Effector CD4-positive, alpha-beta T cell (primary cell): ENCODE results near the gene SRRM4.
"Not testable (repeated sequence)": the region's sequence is repeated elsewhere in the genome, so short reads cannot be mapped to it uniquely, and the experiment has no call there.

Experiments
- DNase-seq: peaks from one replicate; pipeline ENCODE4 v3.0.0-alpha.2; 2020

Gene SRRM4

DNA sequence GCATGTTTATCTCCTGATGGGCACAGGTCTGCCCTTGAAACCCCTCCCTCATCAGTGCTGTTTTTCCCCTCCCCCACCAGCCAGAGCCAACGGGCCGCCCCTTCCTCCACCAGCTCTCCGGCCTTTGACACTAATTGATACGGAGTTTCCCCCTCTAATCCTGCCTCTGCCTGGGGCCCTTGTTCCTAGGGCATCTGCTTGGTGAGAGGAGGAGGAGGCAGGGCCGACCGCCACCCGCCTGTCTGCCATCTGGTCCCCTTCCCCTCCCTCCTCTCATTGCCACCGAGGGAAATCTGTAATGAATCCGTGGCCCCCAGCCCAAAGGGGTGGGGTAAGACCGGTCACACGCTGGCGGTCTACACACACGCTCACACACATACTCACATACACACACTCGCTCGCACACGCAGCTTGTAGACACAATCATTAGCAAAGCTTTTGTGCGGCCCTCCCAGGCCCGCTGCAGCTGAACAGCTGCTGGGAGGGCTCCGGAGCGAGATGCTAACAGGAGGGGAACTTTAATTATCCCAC lies 27.4 kb downstream of the SRRM4 start:
- no peak for DNase-seq

DNA sequence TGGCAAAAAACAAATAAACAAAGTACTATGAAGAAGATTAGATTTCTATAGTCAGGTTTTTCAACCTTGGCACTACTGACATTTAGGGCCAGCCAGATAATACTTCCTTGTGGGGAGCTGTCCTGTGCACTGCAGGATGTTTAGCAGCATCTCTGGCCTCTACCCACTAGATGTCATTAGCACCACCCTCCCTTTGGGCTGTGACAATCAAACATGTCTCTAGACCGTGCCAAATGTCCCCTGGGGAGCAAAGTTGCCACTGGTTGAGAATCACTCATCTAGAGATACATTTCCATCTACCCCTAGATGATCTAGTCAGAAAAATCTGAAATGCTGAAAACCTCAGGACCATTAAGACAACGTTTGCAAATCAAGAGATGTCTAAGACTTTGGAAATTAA lies 29.9 kb downstream of the SRRM4 start:
- DNase-seq, result no peak

DNA sequence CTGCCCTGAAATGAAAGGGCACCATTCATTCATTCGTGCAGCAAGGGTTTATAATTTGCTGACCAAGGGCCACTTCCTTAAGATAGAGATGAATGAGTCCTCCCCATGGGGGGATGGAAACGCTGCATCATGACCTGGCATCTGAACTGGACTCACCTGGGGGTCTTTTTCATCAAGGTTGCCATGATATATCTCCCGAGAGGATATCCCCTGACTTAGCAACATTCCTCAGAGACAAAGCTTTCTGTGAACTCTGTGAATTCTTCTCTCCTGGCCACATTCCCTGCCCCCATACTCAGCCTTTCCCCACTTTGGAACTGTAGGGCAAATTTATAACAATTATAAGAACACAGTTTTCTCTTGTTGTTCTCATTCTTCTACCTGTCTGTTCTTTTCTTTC lies 30.8 kb downstream of the SRRM4 start:
- DNase-seq, result no peak

DNA sequence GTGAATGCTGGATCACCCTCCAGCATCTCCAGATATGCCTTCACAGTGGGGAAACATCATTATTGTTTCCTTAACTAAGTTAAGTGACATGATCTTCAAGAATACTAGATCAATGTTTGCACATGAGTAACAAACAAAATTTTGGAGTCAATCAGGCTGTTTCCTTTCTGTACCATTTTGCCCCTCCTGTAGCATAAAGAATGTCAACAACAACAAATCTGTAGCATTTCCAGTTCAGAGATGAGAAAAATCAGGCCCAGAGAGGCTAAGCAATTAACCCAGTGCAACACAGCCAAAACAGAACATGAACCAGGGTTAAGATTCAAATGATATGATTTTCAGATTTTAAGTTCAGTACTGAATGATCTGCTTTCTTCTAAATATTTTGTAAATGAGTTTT lies 31.7 kb downstream of the SRRM4 start:
- DNase-seq, result no peak

DNA sequence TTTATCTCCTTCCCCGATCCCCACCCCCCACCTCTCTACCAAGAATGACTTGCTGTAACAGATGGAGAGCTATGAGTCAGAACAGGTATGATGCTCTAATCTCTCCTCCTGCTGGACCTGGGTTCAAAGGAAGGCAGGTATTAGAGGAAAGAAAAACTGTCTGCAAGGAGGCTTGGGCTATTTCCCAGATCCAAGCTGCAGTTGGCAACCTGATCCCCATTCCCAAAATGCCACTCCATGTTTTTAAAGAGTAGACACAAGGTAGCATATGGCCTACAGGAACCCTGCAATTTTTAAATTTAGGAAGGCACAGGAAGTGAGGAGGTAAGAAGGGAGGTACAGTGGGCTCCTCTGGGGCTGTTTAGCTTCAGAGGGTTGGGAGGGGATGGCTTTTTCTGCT lies 33.0 kb downstream of the SRRM4 start:
- no peak for DNase-seq

DNA sequence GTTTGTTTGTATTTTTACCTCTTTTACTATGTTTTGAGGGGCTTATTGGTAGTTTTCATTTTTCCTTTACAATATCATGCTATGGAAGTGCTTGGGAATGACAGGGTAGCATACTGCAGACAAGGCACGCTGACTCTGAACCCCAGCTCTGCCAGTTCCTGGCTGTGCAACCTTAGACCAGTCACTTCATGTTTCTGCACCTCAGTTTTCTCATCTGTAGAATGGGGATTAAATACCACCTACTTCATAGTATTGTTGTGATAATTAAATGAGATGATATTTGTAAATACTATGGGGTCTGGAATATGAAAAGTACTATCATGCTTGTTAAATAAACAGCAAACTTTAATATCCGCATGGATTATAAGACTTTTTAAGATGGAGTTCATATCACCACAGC lies 35.4 kb downstream of the SRRM4 start:
- DNase-seq, result no peak

DNA sequence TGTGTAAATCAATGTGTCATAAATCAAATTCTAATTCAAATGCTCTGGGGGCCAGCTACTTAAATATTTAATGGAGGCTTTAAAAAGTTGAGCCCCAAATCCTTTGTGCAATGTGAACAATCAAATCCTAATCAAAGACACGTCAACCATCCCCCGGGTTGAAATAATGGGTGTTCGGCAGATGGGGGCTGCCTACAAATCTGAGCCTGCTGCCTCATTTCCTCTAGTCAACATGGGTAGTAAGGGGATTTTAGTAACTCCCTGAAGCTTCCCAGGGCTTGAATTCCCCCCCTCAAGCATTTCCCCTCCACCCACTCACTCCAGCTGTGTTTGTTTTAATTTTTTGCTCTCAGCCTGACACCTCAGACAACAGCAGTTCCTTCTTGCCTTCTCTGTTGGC lies 37.8 kb downstream of the SRRM4 start:
- DNase-seq, result no peak

DNA sequence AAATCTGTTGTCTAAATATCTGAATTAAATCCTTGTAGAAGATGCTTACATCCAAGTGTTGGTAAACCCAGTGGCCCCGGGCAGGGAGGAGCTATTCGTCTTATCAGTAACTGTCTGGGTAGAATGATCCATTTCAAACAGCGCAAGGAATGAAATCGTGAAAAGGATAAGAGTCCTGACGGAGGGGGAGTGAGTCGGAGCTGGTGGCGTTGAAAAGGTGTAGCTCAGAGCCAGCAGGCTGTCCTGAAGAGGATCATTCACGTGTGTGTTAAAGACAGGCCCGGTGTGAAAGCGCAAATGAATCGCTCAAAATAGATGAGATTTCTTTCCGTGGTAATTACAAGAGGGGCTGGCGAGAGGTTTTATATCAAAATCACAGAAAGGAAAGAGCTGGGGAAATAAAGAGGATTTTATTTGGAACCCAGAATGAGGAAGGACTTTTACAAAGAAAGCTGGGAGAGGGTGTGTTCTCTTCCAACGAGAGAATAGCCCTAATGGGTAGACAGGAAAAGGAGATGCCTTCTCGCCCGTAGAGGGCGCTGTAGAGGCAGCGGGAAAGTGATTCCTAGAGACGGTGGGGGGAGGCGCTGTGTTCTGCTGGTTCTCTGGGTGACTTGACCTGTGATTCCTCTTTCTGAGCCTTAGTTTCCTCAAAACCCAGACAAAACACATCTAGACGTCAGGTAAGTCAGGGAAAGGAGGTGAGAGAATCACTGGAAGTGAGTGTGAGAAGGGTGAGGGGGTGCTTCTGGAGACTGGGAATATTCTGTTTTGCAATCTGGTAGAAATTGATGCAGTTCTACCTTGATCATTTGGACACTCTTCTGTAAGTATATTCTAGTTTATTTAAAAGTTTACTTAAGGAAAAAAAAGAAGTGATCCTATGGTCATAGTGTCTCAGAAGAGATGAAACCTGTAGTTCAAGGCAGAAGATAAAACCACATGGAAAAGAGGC lies 39.3 kb downstream of the SRRM4 start:
- no peak for DNase-seq

DNA sequence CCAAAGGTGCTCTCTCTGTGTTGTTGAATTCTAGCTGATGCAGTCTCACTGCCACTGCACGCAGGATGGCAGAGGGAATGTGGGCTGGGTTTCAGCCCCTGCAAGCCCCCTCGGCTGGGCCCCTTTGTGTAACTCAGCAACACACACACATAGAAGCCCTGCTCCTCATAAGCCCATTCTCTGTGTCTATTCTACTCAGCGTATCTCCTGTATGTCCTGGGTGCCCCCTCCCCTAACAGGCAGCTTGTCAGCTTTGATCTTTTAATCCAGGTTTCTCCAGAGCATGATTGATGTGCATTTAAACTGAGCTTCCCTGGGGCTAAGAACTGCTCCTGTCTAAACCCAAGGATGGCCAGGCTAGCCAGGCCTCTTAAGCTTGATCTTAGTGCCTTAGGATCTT lies 43.0 kb downstream of the SRRM4 start:
- DNase-seq, result no peak

DNA sequence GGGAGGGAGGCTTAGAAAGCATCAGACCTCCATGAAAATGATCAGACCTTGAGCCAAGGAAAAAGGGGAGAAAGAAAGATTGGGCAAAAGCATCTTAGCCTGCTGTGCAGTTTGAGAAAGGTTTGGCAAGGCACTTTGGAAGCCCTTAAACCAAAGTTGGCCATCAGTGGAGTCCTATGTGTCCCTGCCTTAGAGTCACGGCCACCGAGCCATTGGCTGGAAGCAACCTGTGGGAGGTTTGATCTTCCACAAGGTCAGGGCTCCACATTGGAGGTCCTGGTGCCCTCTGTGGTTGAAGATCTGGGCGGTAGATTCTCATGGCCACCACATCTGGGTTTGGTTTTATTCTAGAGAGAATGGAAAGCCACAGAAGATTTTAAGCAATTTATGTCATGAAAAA lies 44.4 kb downstream of the SRRM4 start:
- DNase-seq, result no peak

DNA sequence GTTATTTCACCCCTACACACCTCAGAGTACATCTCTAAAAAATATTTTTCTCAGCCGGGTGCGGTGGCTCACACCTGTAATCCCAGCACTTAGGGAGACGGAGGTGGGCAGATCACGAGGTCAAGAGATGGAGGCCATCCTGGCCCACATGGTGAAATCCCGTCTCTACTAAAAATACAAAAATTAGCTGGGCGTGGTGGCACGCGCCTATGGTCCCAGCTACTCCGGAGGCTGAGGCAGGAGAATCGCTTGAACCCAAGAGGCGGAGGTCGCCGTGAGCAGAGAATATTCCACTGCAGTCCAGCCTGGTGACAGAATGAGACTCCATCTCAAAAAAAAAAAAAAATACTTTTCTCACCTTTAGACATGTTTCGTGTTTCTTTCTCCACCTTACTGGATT lies 52.0 kb downstream of the SRRM4 start:
- not testable (repeated sequence) for DNase-seq

DNA sequence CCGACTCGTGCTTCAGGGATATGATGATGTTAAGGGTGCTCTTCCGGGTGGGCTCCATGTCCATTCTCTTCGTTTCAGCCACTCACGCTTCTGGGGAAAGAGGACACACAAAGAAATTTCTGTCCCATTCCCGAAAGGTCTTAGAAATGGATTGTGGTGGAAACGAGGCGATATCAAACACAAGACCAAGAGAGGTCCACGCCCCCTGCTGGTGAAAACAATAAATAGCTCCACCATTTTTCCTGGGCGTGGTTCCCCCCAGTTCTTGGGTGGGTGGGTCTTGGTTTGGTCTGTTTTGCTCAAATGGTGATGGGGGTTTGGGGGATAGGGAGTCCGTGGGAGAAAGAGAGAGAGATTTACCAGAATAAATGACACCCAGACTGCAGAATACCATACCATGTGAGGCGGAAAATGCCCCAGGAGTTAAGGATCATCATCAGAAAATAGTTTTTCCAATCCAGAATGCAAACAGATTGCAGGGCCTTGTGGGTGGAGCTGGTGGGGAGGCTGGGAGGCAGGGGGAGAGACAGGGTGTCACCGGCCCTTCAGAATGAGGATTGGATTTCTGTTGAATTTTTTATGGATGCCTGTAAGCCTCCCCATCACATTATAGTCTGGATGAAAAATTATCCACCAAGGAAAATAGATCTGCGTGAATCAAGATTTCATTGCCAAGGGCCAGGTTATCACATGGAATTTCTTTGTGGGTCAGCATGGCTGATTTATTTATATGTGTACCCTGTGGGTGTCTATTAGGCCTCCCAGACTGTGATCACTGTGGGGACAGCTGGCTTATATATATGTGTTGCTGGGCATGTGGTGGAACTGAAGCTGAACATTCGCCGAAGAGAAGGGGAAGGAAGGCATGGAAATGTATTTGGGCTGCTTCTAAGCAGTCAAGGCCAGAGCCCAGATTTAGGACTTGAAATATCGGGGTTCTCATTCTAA lies 55.8 kb downstream of the SRRM4 start:
- no peak for DNase-seq

DNA sequence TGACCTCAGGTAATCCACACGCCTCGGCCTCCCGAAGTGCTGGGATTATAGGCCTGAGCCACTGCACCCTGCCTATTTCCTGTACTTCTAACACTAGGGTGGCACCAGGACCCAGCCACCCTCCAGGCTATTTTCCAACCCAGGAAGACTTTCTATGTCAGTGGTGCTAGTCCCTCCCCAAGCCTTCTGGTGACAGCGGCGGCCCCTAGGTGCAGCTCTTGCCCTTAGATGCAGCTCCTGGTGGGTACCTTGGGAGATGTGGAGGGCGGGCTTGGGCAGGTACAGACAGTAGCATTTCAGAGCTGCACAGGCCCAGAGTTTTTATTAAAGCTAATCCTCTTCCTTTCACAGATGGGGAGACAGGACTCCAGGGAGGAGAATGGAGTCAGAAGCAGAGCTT lies 62.8 kb downstream of the SRRM4 start:
- no peak for DNase-seq

DNA sequence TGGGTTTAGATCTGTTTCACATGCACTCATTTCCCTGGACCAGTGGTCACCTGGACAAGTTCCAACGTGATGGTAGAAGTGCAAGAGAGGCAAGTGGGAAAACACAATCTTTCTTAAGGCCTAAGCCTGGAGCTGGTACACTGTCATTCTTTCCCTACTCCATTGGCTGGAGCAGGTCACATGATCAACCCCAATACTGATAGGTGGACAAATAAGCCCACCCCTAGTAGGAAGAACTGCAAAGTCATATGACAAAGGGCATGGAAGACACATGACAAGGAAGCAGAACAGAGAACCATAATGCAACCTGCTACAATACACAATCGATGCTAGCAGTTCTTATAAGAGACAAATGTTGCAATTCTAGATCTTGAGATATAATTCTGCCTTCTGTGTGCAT lies 66.3 kb downstream of the SRRM4 start:
- no peak for DNase-seq

DNA sequence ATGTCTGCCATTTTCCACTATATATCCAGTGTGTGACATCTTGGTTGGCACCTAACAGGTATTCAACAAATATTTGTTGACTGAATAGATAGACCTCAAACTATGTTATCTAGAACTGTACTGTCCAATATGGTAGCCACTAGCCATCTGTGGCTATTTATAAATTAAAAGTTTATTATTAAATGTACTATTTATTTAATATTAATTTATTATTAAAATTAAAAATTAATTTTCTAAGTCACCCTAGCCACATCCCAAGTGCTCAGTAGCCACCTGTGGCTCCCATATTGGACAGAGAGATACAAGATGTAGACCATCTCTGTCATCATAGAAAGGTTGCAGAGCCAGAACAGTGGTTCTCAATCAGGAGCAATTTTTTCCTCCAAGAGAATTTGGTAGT lies 69.3 kb downstream of the SRRM4 start:
- no peak for DNase-seq

DNA sequence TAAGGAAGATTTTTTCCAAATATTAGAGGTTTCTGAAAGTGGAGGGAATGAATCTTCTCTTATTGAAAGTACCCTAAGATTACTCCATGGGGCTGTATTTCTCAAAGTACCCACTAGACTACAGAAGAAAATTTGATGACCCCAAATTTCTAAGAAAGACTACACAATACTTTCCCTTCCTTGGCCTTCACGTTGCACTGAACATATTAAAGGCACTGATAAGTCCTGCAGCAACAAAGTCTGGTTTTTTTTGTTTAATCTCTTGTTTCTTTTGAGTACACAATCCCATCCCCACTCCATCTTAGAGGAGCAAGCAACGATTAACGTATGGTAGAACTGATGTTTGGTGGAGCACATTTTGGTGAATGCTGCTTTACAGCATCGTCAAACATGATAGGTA lies 70.1 kb downstream of the SRRM4 start:
- DNase-seq, result no peak

DNA sequence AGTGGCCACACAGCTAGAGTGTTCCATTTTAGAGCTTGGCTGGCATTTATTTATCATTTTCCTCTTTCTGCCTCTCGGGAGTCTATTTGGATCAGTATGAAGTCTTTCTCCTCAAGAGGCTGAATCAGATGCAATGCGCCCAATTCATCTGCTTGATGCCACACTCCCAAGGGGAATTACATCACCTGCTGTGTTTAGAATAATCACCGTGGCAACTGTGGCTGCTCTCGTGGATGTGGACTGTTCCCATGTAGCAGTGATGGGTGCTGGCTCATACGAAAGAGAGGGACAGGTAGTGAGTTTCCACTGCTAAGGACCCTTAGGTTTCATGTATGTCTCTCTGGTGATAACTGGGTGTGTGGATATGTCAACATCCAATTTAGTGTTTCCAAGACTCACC lies 70.7 kb downstream of the SRRM4 start:
- DNase-seq, result no peak

DNA sequence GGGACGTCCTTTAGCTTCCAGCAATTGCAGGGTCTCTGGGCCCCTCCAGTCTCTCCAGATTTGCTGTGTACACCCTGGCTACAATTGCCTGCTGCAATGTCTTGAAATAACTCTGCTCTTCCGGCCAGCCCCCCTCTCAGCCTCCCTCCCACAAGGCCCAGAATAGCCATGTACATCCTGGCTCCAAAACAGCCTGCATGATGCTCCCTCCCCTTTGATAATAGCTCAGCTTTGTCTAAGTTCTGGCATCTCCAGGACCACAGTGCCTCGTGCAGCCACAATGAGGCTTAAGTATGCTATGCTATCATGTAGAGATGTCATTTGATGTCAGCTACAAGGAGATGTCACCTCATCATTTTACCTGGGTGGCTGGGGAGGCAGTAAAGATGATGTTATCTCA lies 74.6 kb downstream of the SRRM4 start:
- no peak for DNase-seq

DNA sequence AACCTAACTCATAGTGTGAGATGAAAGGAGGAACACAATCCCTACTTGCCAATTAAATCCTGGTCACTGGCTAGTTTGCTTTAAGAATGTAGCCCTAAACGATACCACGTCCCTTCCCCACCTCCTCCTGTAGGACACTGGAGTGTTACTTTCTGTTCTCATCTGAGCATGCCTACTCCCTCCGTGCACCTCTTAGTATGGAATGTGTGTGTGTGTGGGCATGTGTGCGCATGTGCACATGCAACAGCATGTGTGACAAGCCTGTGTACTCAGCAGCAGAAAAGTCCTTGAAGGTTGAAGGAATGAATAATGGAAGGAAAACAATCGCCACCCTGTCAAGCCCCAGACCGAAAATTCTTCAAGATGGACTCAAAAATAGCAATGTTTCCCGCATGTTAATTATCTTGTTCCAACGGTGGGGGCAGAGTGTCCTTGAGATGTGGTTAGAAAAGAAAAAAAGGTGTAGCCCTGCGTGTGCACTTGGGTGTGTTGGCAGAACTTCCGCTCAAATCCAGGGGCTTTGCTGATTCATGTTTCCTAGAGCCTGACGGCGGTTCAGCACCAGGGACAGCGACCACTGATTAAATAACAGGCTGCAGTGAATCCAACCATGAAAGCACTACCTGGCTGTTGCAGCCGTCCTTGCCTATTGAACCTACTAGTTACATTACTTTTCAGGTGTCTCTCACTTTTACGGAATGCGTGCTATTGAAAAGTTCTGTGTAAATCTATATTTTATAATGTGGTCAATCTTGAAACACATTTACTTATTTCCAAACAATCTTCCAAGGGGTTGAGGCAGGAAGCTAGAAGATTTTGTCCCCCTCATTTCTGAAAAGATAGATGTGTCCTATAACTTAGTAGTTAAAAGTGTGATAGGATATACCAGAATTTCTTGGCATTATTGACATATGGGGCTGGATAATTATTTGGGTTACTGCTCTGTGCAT lies 79.8 kb downstream of the SRRM4 start:
- DNase-seq, result no peak

DNA sequence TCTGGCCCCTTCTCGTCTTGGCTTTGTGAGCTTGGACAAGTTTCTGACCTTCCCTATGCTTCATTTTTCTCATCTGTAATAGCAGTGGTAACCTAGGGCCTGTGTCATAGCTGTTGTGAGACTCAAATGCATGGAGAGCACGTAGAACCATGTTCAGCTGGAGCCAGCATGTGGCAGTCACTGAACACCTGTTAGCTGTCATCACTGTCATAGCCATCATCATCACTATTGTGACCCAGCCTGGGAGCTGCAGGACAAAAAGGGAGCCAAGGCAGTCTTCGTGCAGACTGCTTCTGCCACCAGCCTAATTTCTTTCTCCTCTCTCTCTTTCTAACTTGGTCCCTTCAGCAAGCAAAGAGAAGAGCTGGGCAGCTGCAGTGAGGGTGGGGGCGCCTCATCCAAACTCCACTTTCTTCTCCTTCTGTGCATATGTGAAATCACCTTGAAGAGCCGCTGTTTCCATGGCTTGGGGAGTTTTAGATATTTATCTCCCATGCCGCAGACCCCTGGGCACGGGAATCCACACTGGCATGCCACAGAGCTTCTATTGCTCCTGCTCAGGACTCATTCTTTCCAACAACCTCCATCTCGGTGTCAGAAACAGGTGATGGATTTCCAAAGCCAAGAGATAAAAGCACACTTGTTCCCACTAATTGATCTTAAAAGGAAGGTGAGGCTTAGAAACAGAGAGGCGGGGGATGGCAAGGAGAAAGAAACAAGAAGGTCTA lies 87.0 kb downstream of the SRRM4 start:
- no peak for DNase-seq

DNA sequence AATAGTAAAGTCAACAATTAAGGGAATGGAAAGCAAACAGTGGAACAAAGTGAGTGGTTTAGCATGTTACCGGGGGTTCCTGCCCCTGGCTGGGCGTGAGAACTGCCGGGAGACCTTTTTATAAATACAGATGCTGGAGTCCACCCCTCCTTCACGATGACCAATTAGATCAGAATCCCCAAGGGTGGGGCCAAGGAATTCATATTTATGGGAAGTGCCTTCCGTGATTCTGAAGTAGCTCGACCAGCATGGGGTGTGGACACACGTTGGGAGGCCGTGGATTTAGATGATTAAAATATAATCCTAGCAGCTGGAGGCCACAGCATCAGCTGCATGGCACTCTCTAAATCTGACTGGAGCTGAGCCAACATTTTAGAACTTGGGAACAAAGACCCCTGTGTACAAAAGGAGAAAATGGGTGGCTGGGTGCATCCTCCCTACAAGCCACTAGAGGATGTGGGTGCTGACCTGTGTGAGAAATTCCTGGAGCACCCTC lies 87.9 kb downstream of the SRRM4 start:
- no peak for DNase-seq
